HTR-8/SVneo (cell line): Measurements from ENCODE around the gene BAIAP2.

Experiments used
- DNase-seq: peaks from one replicate; pipeline ENCODE4 v3.0.0; 2011; ENCODE audit warnings: low spot score, mixed read lengths; ENCODE audit not compliant: insufficient read length
- FAIRE-seq: peaks from 2 replicates; lab custom pipeline; 2011; peaks lifted over from hg19 to GRCh38; lab: Jason Lieb, UNC

Gene BAIAP2

GRCh38 chr17:81163703-81164370, 128.9 kb downstream of the BAIAP2 start:
- DNase-seq: no peak
- no peak for FAIRE-seq

GRCh38 chr17:81164371-81165245, 129.7 kb downstream of the BAIAP2 start:
- peak; percentile 33 for FAIRE-seq
- no peak for DNase-seq

GRCh38 chr17:81165246-81166032, 130.5 kb downstream of the BAIAP2 start, which contains the start of gene PVALEF:
Gene PVALEF (plus strand): TSS chr17:81165507. CDS start chr17:81181227, 15,720 bp downstream.
- FAIRE-seq (no peak), DNase-seq (peak; percentile 44)

GRCh38 chr17:81166033-81166492, 131.1 kb downstream of the BAIAP2 start, which contains the start of gene AATK:
Gene AATK (minus strand): TSS chr17:81166221. CDS start chr17:81165992, 229 bp downstream.
- FAIRE-seq (no peak), DNase-seq (no peak)
